A673 (cell line): Measurements from ENCODE around the gene STOML1. TPM values are rescaled to one million over a fixed set of nuclear protein-coding genes. Genes with fewer than 3 reads are reported as not detected.
A peak's percentile ranks its signal among the peaks of the same experiment; 100 is the strongest.

Source experiments
- BruUV-seq: library from RNA; stranded (reverse); fragments of 400-500 nt; replicated peaks from 2 replicates; lab custom pipeline; 2021; lab: Mats Ljungman, UMichigan
- CTCF ChIA-PET: fragments of 300-600 bp; sonication (Branson Sonifier 250); formaldehyde crosslinking; loops from one replicate; lab custom pipeline; 2022; ENCODE audit warnings: antibody characterized with exemption; lab: Charles Lee
- POLR2A ChIA-PET: fragments of 300-600 bp; sonication (Branson Sonifier 250); formaldehyde crosslinking; loops from one replicate; lab custom pipeline; 2022; ENCODE audit warnings: antibody characterized with exemption; ENCODE audit not compliant: low non-redundant PET; lab: Charles Lee
- DNase-seq: peaks from one replicate; pipeline ENCODE4 v3.0.0-alpha.2; 2015; ENCODE audit warnings: low spot score
- H3K27ac ChIP-seq: fragments of 200-600 bp; sonication (generic); 2 replicates; pipeline ENCODE4 v1.5.1; 2016; ENCODE audit warnings: mixed run types, low read depth, mild to moderate bottlenecking, mixed read lengths, antibody characterized with exemption, low read length; ENCODE audit not compliant: poor library complexity, severe bottlenecking
- H3K27me3 ChIP-seq: fragments of 200-600 bp; sonication (generic); replicated peaks from 2 replicates; pipeline ENCODE4 v1.6.1; 2017; ENCODE audit warnings: mixed run types, low read depth, mild to moderate bottlenecking, mixed read lengths, antibody characterized with exemption, low read length; ENCODE audit not compliant: insufficient read depth, poor library complexity
- H3K36me3 ChIP-seq: fragments of 200-600 bp; sonication (generic); 2 replicates; pipeline ENCODE4 v1.6.1; 2016; ENCODE audit warnings: mixed run types, mild to moderate bottlenecking, mixed read lengths, antibody characterized with exemption, low read length; ENCODE audit not compliant: insufficient read depth, poor library complexity, severe bottlenecking
- H3K4me1 ChIP-seq: fragments of 200-600 bp; sonication (generic); 2 replicates; pipeline ENCODE4 v1.6.1; 2017; ENCODE audit warnings: mixed run types, mild to moderate bottlenecking, mixed read lengths, antibody characterized with exemption, low read length; ENCODE audit not compliant: insufficient read depth, poor library complexity, severe bottlenecking
- H3K4me3 ChIP-seq: fragments of 200-600 bp; sonication (generic); 2 replicates; pipeline ENCODE4 v1.5.1; 2016; ENCODE audit warnings: low read depth, mixed run types, mild to moderate bottlenecking, mixed read lengths, low read length; ENCODE audit not compliant: poor library complexity, severe bottlenecking
- H3K9me3 ChIP-seq: fragments of 200-600 bp; sonication (generic); 2 replicates; pipeline ENCODE4 v1.6.1; 2016; ENCODE audit warnings: mixed run types, low read depth, mild to moderate bottlenecking, mixed read lengths, antibody characterized with exemption, low read length; ENCODE audit not compliant: poor library complexity, severe bottlenecking
- CTCF ChIP-seq: fragments of 300-800, 200-600 bp; sonication (generic); conservative IDR thresholded peaks from 2 replicates; pipeline ENCODE4 v1.5.1; 2017; ENCODE audit warnings: low read depth, mild to moderate bottlenecking, antibody characterized with exemption, low read length, moderate library complexity, mixed read lengths
- EZH2 ChIP-seq: fragments of 200-600 bp; sonication (generic); IDR thresholded peaks from 2 replicates; pipeline ENCODE4 v1.6.1; 2017; ENCODE audit warnings: borderline replicate concordance, low read depth, mild to moderate bottlenecking, mixed read lengths, antibody characterized with exemption, low read length; ENCODE audit not compliant: poor library complexity, severe bottlenecking
- intact Hi-C: fragments of 100-400 bp; cut with micrococcal nuclease; formaldehyde crosslinking; loops from one replicate; pipeline ENCODE4 v1.10.0; 2022; ENCODE audit not compliant: unreplicated experiment
- total RNA-seq: library from RNA; stranded (reverse); gene quantifications from 2 replicates; pipeline ENCODE4 v1.2.3, GENCODE V29; 2021

Gene STOML1
- total RNA-seq, 1 experiment from 2014 or later: 7.3 TPM

- DNase-seq: no peak
- TF ChIP-seq CTCF: no peak
- no peak for TF ChIP-seq EZH2
- intact Hi-C loops: no loop called here
- ChIA-PET POLR2A (interaction anchor here (0.5 kb wide), 1 partner anchor 63 kb away, joined by 16 read pairs; no protein-coding TSS in a partner anchor), CTCF (interaction anchor here (0.5 to 1.6 kb wide), 8 partner anchors 14 to 779 kb away, joined by 3 to 22 read pairs (median 6); no protein-coding TSS in a partner anchor)
- Histone ChIP-seq H3K27me3 (no peaks in the 10 kb centered on the region), H3K4me1 (peaks cover 23% of the 10 kb centered on the region), H3K9me3 (no peaks in the 10 kb centered on the region), H3K4me3 (no peak overlapping the region), H3K36me3 (peaks cover 19% of the 10 kb centered on the region), H3K27ac (peak overlapping the region; percentile 75)
- no TSS peak for BruUV-seq
Measured at GRCh38 chr15:73951601-73952000, 40.5 kb downstream of the STOML1 start.

DNA sequence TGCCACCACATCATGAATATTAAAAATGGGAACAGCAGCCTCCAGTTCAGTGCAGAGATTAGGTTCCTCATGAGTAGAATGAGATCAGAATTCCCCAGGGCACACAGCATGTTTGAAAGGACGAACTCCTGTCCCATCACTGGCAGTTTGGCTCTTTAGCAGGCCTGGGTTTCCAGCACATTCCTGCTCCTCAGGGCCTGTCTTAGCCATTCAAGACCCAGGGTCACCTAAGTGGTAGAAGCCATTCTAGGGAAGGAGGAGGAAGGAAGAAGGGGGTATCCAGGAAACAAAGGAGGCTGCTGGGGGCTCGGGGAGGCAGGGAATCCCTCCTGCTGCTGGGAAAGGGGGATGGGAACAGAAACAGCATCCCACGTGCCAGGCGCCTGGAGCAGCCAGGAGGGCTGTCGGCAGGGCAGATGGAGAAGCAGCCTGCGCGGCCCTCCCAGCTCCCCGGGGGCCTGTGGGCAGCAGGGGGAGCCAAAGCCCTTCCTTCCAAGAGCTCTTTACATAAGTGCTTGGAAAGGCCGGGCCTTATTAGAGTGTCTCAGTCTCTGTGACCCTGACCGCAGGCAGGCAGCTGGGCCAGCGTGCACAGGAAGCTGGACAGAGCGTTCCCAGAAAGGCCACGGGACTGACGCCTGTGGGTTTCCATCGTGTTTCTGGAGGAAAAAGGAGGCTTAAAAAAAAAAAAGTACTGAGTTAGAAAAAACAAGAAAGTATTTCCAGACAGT, 41.1 kb downstream of the STOML1 start:
- no TSS peak for BruUV-seq
- Histone ChIP-seq H3K4me3 (no peak overlapping the region), H3K9me3 (no peaks in the 10 kb centered on the region), H3K27ac (peak overlapping the region; percentile 75), H3K27me3 (no peaks in the 10 kb centered on the region), H3K4me1 (peaks cover 23% of the 10 kb centered on the region), H3K36me3 (peaks cover 23% of the 10 kb centered on the region)
- TF ChIP-seq EZH2: no peak
- TF ChIP-seq CTCF: peak; percentile 85
- peak; percentile 97 for DNase-seq
- ChIA-PET CTCF (interaction anchor here (0.5 to 1.6 kb wide), 13 partner anchors 14 to 779 kb away, joined by 3 to 22 read pairs (median 5); partner anchors contain the start of gene TBC1D21), POLR2A (interaction anchor here (0.5 to 0.8 kb wide), 2 partner anchors 62 to 114 kb away, joined by 5 to 16 read pairs; no protein-coding TSS in a partner anchor)
- intact Hi-C loops: no loop called here

DNA sequence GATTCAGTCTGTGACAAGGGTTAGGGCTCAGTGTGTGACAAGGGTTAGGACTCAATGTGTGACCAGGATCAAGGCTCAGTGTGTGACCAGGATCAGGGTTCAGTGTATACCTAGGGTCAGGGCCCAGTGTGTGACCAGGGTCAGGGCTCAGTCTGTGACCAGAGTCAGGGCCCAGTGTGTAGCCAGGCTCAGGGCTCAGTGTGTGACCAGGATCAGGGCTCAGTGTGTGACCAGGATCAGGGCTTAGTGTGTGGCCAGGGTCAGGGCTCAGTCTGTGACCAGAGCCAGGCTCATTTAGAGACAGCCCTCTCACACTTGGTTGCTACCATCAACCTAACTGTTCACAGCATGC, 41.6 kb downstream of the STOML1 start:
- Histone ChIP-seq H3K27me3 (no peaks in the 10 kb centered on the region), H3K27ac (peak overlapping the region; percentile 75), H3K4me1 (peaks cover 23% of the 10 kb centered on the region), H3K36me3 (peaks cover 23% of the 10 kb centered on the region), H3K9me3 (no peaks in the 10 kb centered on the region), H3K4me3 (no peak overlapping the region)
- no peak for DNase-seq
- POLR2A ChIA-PET: interaction anchor here (0.8 kb wide), 1 partner anchor 113 kb away, joined by 5 read pairs; no protein-coding TSS in a partner anchor
- intact Hi-C loops: no loop called here
- no TSS peak for BruUV-seq
- TF ChIP-seq CTCF: no peak
- TF ChIP-seq EZH2: no peak
- CTCF ChIA-PET: interaction anchor here (0.6 to 1.6 kb wide), 11 partner anchors 15 to 596 kb away, joined by 4 to 22 read pairs (median 6); partner anchors contain the start of gene TBC1D21
